BLaER1 (cell line): ENCODE measurements around the gene EXTL1.

Source experiments
- H3K27ac ChIP-seq: shearing (Covaris generic); formaldehyde crosslinking; 2 replicates; pipeline ENCODE4 v1.8.1; 2022
- H3K27me3 ChIP-seq: shearing (Covaris generic); formaldehyde crosslinking; 2 replicates; pipeline ENCODE4 v1.8.1; 2022
- H3K36me3 ChIP-seq: shearing (Covaris generic); formaldehyde crosslinking; 2 replicates; pipeline ENCODE4 v1.8.1; 2022
- H3K4me1 ChIP-seq: shearing (Covaris generic); formaldehyde crosslinking; 2 replicates; pipeline ENCODE4 v1.8.1; 2022
- H3K4me2 ChIP-seq: shearing (Covaris generic); formaldehyde crosslinking; 2 replicates; pipeline ENCODE4 v1.8.1; 2022
- H3K4me3 ChIP-seq: shearing (Covaris generic); formaldehyde crosslinking; 2 replicates; pipeline ENCODE4 v1.8.1; 2022
- H3K9ac ChIP-seq: shearing (Covaris generic); formaldehyde crosslinking; 2 replicates; pipeline ENCODE4 v1.8.1; 2022
- H3K9me3 ChIP-seq: shearing (Covaris generic); formaldehyde crosslinking; 2 replicates; pipeline ENCODE4 v1.8.1; 2022
- H4K20me1 ChIP-seq: shearing (Covaris generic); formaldehyde crosslinking; 2 replicates; pipeline ENCODE4 v1.8.1; 2022
- Cebpa-rat ChIP-seq: shearing (Covaris generic); IDR thresholded peaks from 2 replicates; pipeline ENCODE4 v1.8.1; 2022

Gene EXTL1

GRCh38 chr1:26077524-26077923 lies 55.9 kb downstream of the EXTL1 start:
- no peak overlapping the region for H3K4me2 ChIP-seq
- H3K27me3 ChIP-seq: no peaks in the 10 kb centered on the region
- no peak overlapping the region for H3K4me3 ChIP-seq
- no peak overlapping the region for H3K27ac ChIP-seq
- no peaks in the 10 kb centered on the region for H4K20me1 ChIP-seq
- H3K9me3 ChIP-seq: no peaks in the 10 kb centered on the region
- H3K4me1 ChIP-seq: peaks cover 52% of the 10 kb centered on the region
- no peaks in the 10 kb centered on the region for H3K36me3 ChIP-seq
- no peak for TF ChIP-seq Cebpa-rat
- no peak overlapping the region for H3K9ac ChIP-seq

GRCh38 chr1:26078286-26079177 lies 57.0 kb downstream of the EXTL1 start:
- peak overlapping the region; percentile 66 for H3K9ac ChIP-seq
- no peak for TF ChIP-seq Cebpa-rat
- H4K20me1 ChIP-seq: no peaks in the 10 kb centered on the region
- H3K4me1 ChIP-seq: peaks cover 52% of the 10 kb centered on the region
- H3K4me3 ChIP-seq: no peak overlapping the region
- H3K36me3 ChIP-seq: no peaks in the 10 kb centered on the region
- no peaks in the 10 kb centered on the region for H3K27me3 ChIP-seq
- H3K9me3 ChIP-seq: no peaks in the 10 kb centered on the region
- H3K4me2 ChIP-seq: peak overlapping the region; percentile 80
- peak overlapping the region; percentile 84 for H3K27ac ChIP-seq

GRCh38 chr1:26079178-26079563 lies 57.6 kb downstream of the EXTL1 start:
- H3K27ac ChIP-seq: peak overlapping the region; percentile 84
- H3K36me3 ChIP-seq: no peaks in the 10 kb centered on the region
- H4K20me1 ChIP-seq: no peaks in the 10 kb centered on the region
- H3K9me3 ChIP-seq: no peaks in the 10 kb centered on the region
- peaks cover 52% of the 10 kb centered on the region for H3K4me1 ChIP-seq
- peak overlapping the region; percentile 35; the same call in 1 of the 2 replicates for H3K4me3 ChIP-seq
- peak overlapping the region; percentile 80 for H3K4me2 ChIP-seq
- peak overlapping the region; percentile 66 for H3K9ac ChIP-seq
- TF ChIP-seq Cebpa-rat: no peak
- no peaks in the 10 kb centered on the region for H3K27me3 ChIP-seq

GRCh38 chr1:26079960-26080814 lies 58.6 kb downstream of the EXTL1 start:
- no peaks in the 10 kb centered on the region for H3K36me3 ChIP-seq
- TF ChIP-seq Cebpa-rat: peak; percentile 69; the same call in 1 of the 2 replicates
- no peaks in the 10 kb centered on the region for H3K27me3 ChIP-seq
- H3K27ac ChIP-seq: peak overlapping the region; percentile 84
- H3K4me2 ChIP-seq: peak overlapping the region; percentile 80
- H4K20me1 ChIP-seq: no peaks in the 10 kb centered on the region
- peaks cover 51% of the 10 kb centered on the region for H3K4me1 ChIP-seq
- H3K9me3 ChIP-seq: no peaks in the 10 kb centered on the region
- H3K4me3 ChIP-seq: peak overlapping the region; percentile 35; the same call in 1 of the 2 replicates
- H3K9ac ChIP-seq: peak overlapping the region; percentile 66

GRCh38 chr1:26081267-26082019 lies 59.9 kb downstream of the EXTL1 start:
- Histone ChIP-seq H4K20me1 (no peaks in the 10 kb centered on the region), H3K27ac (peak overlapping the region; percentile 62; the same call in 1 of the 2 replicates), H3K4me2 (peak overlapping the region; percentile 80), H3K36me3 (no peaks in the 10 kb centered on the region), H3K27me3 (no peaks in the 10 kb centered on the region), H3K9ac (no peak overlapping the region), H3K4me1 (peaks cover 41% of the 10 kb centered on the region), H3K9me3 (no peaks in the 10 kb centered on the region), H3K4me3 (no peak overlapping the region)
- TF ChIP-seq Cebpa-rat: no peak

DNA sequence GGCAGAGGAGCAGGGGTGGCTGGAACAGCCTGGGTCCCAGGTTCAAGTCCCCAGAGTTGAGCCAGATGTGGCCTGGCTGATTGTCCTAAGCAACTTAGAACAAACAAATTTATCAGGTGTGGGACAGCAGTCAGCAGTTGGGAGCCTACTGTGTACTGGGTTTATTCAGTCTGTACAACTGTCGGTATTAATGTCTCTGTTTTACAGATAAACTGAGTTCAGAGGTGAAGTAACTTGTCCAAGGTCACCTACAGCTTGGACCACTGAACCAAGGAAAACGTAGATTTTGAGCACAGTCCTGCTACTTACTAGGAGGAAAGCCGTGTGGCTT lies 60.4 kb downstream of the EXTL1 start:
- H3K27me3 ChIP-seq: no peaks in the 10 kb centered on the region
- H3K9ac ChIP-seq: no peak overlapping the region
- no peak overlapping the region for H3K4me3 ChIP-seq
- no peak for TF ChIP-seq Cebpa-rat
- no peaks in the 10 kb centered on the region for H3K9me3 ChIP-seq
- no peak overlapping the region for H3K27ac ChIP-seq
- no peaks in the 10 kb centered on the region for H3K36me3 ChIP-seq
- H3K4me1 ChIP-seq: peaks cover 41% of the 10 kb centered on the region
- peak overlapping the region; percentile 80; the same call in 1 of the 2 replicates for H3K4me2 ChIP-seq
- no peaks in the 10 kb centered on the region for H4K20me1 ChIP-seq

DNA sequence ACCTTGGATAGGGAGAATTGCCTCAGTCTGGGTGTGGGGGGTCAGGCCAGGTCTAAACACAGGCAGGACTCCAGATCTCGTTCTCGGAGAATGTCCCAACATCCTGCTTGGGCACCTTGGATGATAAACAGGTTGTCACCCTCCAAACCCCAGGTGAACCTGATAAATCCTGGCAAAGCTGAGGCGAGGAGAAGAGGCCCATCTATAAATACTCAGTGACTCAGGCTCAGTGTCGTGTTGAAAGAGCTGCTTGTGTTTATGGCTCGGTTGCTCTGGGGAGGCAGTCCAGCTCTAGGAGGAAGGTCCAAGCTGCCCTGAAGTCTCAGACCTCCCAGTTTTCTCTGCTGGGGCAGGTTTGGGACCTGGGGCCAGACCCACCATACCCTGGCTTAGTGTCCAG lies 61.6 kb downstream of the EXTL1 start:
- Histone ChIP-seq H4K20me1 (no peaks in the 10 kb centered on the region), H3K27me3 (no peaks in the 10 kb centered on the region), H3K4me2 (no peak overlapping the region), H3K36me3 (no peaks in the 10 kb centered on the region), H3K9me3 (no peaks in the 10 kb centered on the region), H3K4me1 (peaks cover 40% of the 10 kb centered on the region), H3K4me3 (no peak overlapping the region), H3K27ac (no peak overlapping the region), H3K9ac (no peak overlapping the region)
- no peak for TF ChIP-seq Cebpa-rat

DNA sequence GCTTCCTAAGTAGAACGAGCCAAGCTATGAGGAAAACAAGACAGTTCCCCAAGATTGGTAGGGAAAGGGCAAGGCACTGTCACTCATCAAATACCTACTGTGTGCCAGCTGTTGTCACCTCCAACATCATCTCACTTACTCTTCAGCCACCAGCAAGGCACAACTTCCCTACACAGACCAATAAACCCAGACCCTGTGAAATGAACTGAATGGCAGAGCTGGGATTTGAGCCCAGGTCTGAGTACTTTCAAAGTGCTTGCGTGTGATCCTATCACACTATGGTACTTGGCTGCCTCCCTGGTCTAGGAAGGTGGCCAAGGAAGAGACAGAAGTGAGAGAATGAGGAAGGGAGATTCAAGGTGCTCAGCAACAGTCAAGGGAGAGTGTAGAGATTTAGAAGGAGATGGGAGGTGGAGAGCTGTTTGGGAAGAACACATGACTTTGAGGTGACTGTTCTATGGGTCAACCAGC lies 62.6 kb downstream of the EXTL1 start:
- TF ChIP-seq Cebpa-rat: no peak
- no peaks in the 10 kb centered on the region for H3K36me3 ChIP-seq
- no peak overlapping the region for H3K9ac ChIP-seq
- no peaks in the 10 kb centered on the region for H3K9me3 ChIP-seq
- peaks cover 31% of the 10 kb centered on the region for H3K4me1 ChIP-seq
- no peak overlapping the region for H3K4me3 ChIP-seq
- no peak overlapping the region for H3K27ac ChIP-seq
- no peaks in the 10 kb centered on the region for H3K27me3 ChIP-seq
- no peak overlapping the region for H3K4me2 ChIP-seq
- H4K20me1 ChIP-seq: no peaks in the 10 kb centered on the region

- no peak for TF ChIP-seq Cebpa-rat
- Histone ChIP-seq H3K27me3 (no peaks in the 10 kb centered on the region), H4K20me1 (no peaks in the 10 kb centered on the region), H3K4me1 (peaks cover 24% of the 10 kb centered on the region), H3K4me3 (no peak overlapping the region), H3K4me2 (no peak overlapping the region), H3K9ac (no peak overlapping the region), H3K9me3 (no peaks in the 10 kb centered on the region), H3K36me3 (no peaks in the 10 kb centered on the region), H3K27ac (no peak overlapping the region)
Observed at GRCh38 chr1:26084844-26085243, 63.3 kb downstream of the EXTL1 start.
